Left ventricle myocardium inferior (tissue), 1 donor: ENCODE measurements around the gene ITGA2. TPM values are rescaled to one million over a fixed set of nuclear protein-coding genes. Genes with fewer than 3 reads are reported as not detected.

Experiments used
- DNase-seq: peaks from one replicate; pipeline ENCODE4 v3.0.0-alpha.2; 2020
- H3K27ac ChIP-seq: fragments of 200-600 bp; replicated peaks from 2 replicates; pipeline ENCODE4 v1.8.0; 2021
- H3K27me3 ChIP-seq: fragments of 200-600 bp; 2 replicates; pipeline ENCODE4 v1.8.0; 2021; ENCODE audit warnings: low read depth
- H3K36me3 ChIP-seq: fragments of 200-600 bp; 2 replicates; pipeline ENCODE4 v1.8.0; 2021
- H3K4me1 ChIP-seq: fragments of 200-600 bp; 2 replicates; pipeline ENCODE4 v1.8.0; 2021
- H3K4me3 ChIP-seq: fragments of 200-600 bp; 2 replicates; pipeline ENCODE4 v1.8.0; 2021; ENCODE audit warnings: mild to moderate bottlenecking, moderate library complexity
- H3K9me3 ChIP-seq: fragments of 200-600 bp; replicated peaks from 2 replicates; pipeline ENCODE4 v1.8.0; 2021
- intact Hi-C: fragments of 100-400 bp; cut with micrococcal nuclease; formaldehyde crosslinking; loops from one replicate; pipeline ENCODE4 v1.11.0; 2022
- total RNA-seq: library from RNA; stranded (reverse); fragmentation: NEBNext Ultra II Directional; extraction: Animal tissue kit (Norgen Biotek cat#: 25700); gene quantifications from one replicate; pipeline ENCODE4 v1.2.1, GENCODE V29; 2021
- TF ChIP-seq, protein P1 (sequence below): fragments of 200-600 bp; IDR thresholded peaks from 2 replicates; pipeline ENCODE4 v1.8.0; 2021; ENCODE audit warnings: antibody characterized with exemption, mild to moderate bottlenecking, borderline replicate concordance
- donor health status: DM: no; HTN: yes; CAD: no; lungs with severe emphysema.

Gene ITGA2
- total RNA-seq, 1 donor from 2014 or later: 0.80 TPM

GRCh38 chr5:52995914-52996313, 6.8 kb downstream of the ITGA2 start:
- Histone ChIP-seq H3K36me3 (no peaks in the 10 kb centered on the region), H3K9me3 (no peaks in the 10 kb centered on the region), H3K4me1 (peaks cover under 1% of the 10 kb centered on the region), H3K27ac (no peak overlapping the region), H3K4me3 (no peak overlapping the region), H3K27me3 (peaks cover 14% of the 10 kb centered on the region)
- intact Hi-C loops: no loop called here
- no peak for DNase-seq
- TF ChIP-seq, protein P1, sequence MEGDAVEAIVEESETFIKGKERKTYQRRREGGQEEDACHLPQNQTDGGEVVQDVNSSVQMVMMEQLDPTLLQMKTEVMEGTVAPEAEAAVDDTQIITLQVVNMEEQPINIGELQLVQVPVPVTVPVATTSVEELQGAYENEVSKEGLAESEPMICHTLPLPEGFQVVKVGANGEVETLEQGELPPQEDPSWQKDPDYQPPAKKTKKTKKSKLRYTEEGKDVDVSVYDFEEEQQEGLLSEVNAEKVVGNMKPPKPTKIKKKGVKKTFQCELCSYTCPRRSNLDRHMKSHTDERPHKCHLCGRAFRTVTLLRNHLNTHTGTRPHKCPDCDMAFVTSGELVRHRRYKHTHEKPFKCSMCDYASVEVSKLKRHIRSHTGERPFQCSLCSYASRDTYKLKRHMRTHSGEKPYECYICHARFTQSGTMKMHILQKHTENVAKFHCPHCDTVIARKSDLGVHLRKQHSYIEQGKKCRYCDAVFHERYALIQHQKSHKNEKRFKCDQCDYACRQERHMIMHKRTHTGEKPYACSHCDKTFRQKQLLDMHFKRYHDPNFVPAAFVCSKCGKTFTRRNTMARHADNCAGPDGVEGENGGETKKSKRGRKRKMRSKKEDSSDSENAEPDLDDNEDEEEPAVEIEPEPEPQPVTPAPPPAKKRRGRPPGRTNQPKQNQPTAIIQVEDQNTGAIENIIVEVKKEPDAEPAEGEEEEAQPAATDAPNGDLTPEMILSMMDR: no peak

GRCh38 chr5:52996979-52997378, 7.8 kb downstream of the ITGA2 start:
- H3K9me3 ChIP-seq: no peaks in the 10 kb centered on the region
- intact Hi-C loops: no loop called here

DNA sequence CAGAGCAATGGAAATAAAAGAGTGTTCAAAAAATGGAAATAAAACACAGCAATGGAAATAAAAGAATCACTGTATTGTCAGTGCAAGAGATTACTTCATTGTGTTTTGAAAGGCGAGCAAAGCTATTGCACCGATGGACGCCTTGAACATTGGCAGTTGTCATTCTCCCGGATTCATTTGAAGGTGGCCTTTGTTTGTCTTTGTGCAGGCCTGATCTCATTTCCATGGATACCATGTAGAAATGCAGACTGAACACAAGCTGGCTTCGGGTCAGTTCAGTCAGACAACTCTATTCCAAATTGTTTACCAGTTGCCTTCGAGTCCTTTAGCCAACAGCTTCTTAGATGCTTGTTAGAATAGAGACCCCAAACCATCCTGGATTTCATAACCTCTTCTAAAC, 8.3 kb downstream of the ITGA2 start:
- no peaks in the 10 kb centered on the region for H3K36me3 ChIP-seq
- TF ChIP-seq, protein P1: no peak
- H3K27ac ChIP-seq: no peak overlapping the region
- no peaks in the 10 kb centered on the region for H3K9me3 ChIP-seq
- no peak overlapping the region for H3K4me3 ChIP-seq
- H3K27me3 ChIP-seq: peaks cover 2% of the 10 kb centered on the region
- intact Hi-C loops: no loop called here
- H3K4me1 ChIP-seq: no peaks in the 10 kb centered on the region
- DNase-seq: no peak

More at GRCh38 chr5:52996979-52997378, 7.8 kb downstream of the ITGA2 start:
- Histone ChIP-seq H3K36me3 (no peaks in the 10 kb centered on the region), H3K27ac (no peak overlapping the region), H3K4me1 (no peaks in the 10 kb centered on the region), H3K27me3 (peaks cover 6% of the 10 kb centered on the region), H3K4me3 (no peak overlapping the region)
- TF ChIP-seq, protein P1: no peak
- no peak for DNase-seq

- Histone ChIP-seq H3K9me3 (no peaks in the 10 kb centered on the region), H3K4me3 (no peak overlapping the region), H3K27me3 (no peaks in the 10 kb centered on the region), H3K4me1 (no peaks in the 10 kb centered on the region), H3K36me3 (no peaks in the 10 kb centered on the region), H3K27ac (no peak overlapping the region)
- TF ChIP-seq, protein P1: no peak
- DNase-seq: no peak
- intact Hi-C loops: no loop called here
Measured at GRCh38 chr5:52998552-52999313, 9.6 kb downstream of the ITGA2 start.

- no peaks in the 10 kb centered on the region for H3K27me3 ChIP-seq
- H3K27ac ChIP-seq: no peak overlapping the region
- H3K36me3 ChIP-seq: no peaks in the 10 kb centered on the region
- no peaks in the 10 kb centered on the region for H3K9me3 ChIP-seq
- H3K4me1 ChIP-seq: no peaks in the 10 kb centered on the region
- no peak overlapping the region for H3K4me3 ChIP-seq
- TF ChIP-seq, protein P1: no peak
- DNase-seq: no peak
- intact Hi-C loops: no loop called here
Measured at GRCh38 chr5:52999344-52999949, 10.3 kb downstream of the ITGA2 start.
